Measurements from ENCODE around the gene CC2D2B.
"Not testable (repeated sequence)": the region's sequence is repeated elsewhere in the genome, so short reads cannot be mapped to it uniquely, and the experiment has no call there.

The CC2D2B gene

GRCh38 chr10:95909561-95909960 lies 1.8 kb downstream of the CC2D2B start:
- no peak for DNase-seq

GRCh38 chr10:95916039-95916438 lies 8.3 kb downstream of the CC2D2B start:
- not testable (repeated sequence) for DNase-seq

- DNase-seq = no peak
Observed at GRCh38 chr10:95920798-95921426, 13.1 kb downstream of the CC2D2B start.

GRCh38 chr10:95925033-95925432 lies 17.3 kb downstream of the CC2D2B start:
- DNase-seq = no peak

GRCh38 chr10:95935429-95935828 lies 27.7 kb downstream of the CC2D2B start:
- no peak for DNase-seq

- DNase-seq = no peak
Observed at GRCh38 chr10:95941115-95941514, 33.3 kb downstream of the CC2D2B start.

- DNase-seq = no peak
Observed at GRCh38 chr10:95963202-95963990, 55.6 kb downstream of the CC2D2B start.

- DNase-seq = no peak
Observed at GRCh38 chr10:95963991-95964389, 56.2 kb downstream of the CC2D2B start.

GRCh38 chr10:95964756-95965155 lies 57.0 kb downstream of the CC2D2B start:
- DNase-seq = no peak

GRCh38 chr10:95976362-95977229 lies 68.8 kb downstream of the CC2D2B start:
- DNase-seq = no peak

GRCh38 chr10:95982200-95982599 lies 74.4 kb downstream of the CC2D2B start:
- DNase-seq = no peak

GRCh38 chr10:95987685-95988426 lies 80.1 kb downstream of the CC2D2B start:
- no peak for DNase-seq

- no peak for DNase-seq
Observed at GRCh38 chr10:95988702-95989101, 80.9 kb downstream of the CC2D2B start.

GRCh38 chr10:95994376-95994775 lies 86.6 kb downstream of the CC2D2B start:
- not testable (repeated sequence) for DNase-seq

GRCh38 chr10:95998255-95998784 lies 90.5 kb downstream of the CC2D2B start:
- no peak for DNase-seq

GRCh38 chr10:96013956-96014355 lies 106.2 kb downstream of the CC2D2B start:
- DNase-seq = no peak

- DNase-seq = no peak
Observed at GRCh38 chr10:96014473-96015102, 106.8 kb downstream of the CC2D2B start.

- peak; percentile 11 for DNase-seq
Observed at GRCh38 chr10:96017191-96017687, 109.5 kb downstream of the CC2D2B start.

GRCh38 chr10:96021332-96021731 lies 113.6 kb downstream of the CC2D2B start:
- DNase-seq = no peak

GRCh38 chr10:96022739-96023138 lies 115.0 kb downstream of the CC2D2B start:
- DNase-seq = no peak

- DNase-seq = no peak
Observed at GRCh38 chr10:96023168-96023567, 115.4 kb downstream of the CC2D2B start.

- no peak for DNase-seq
Observed at GRCh38 chr10:96025566-96025965, 117.8 kb downstream of the CC2D2B start.
